Measurements from ENCODE around the gene ANKS1A.

ANKS1A gene

GRCh38 chr6:34871853-34872252, 17.2 kb upstream of the ANKS1A start:
- peaks cover 83% of the 10 kb centered on the region for H3K36me3 ChIP-seq (ENCODE audit: control insufficient read depth, low read length)

GRCh38 chr6:34872332-34872731, 16.7 kb upstream of the ANKS1A start:
- Histone ChIP-seq H3K9me3 (ENCODE audit: control insufficient read depth, insufficient read depth, low read length) (no peaks in the 10 kb centered on the region), H3K36me3 (ENCODE audit: control insufficient read depth, low read length) (peaks cover 84% of the 10 kb centered on the region), H3K9me2 (replicated peaks; ENCODE audit: control insufficient read depth, low read length) (no peaks in the 10 kb centered on the region), H3K4me2 (ENCODE audit: low read length) (no peak overlapping the region), H3K27ac (ENCODE audit: low read depth, low read length) (no peak overlapping the region), H3K4me3 (ENCODE audit: low read length) (no peak overlapping the region), H3K27me3 (ENCODE audit: control insufficient read depth, low read length) (no peaks in the 10 kb centered on the region), H3K4me1 (ENCODE audit: control insufficient read depth, low read length) (no peaks in the 10 kb centered on the region), H3F3A (ENCODE audit: control insufficient read depth, insufficient read depth) (0 out of 2 replicates have a peak, but pooled peaks cover 3% of the 10 kb centered on the region), H4K20me1 (ENCODE audit: control insufficient read depth, insufficient read depth, low read depth, low read length) (no peaks in the 10 kb centered on the region), H3K79me2 (ENCODE audit: control insufficient read depth, low read length) (no peaks in the 10 kb centered on the region)
- TF ChIP-seq EZH2phosphoT487 (IDR thresholded peaks at IDR 0.05; ENCODE audit: borderline replicate concordance, low read length): no peak
- TF ChIP-seq CTCF (IDR thresholded peaks at IDR 0.05; ENCODE audit: low read depth, low read length, poor library complexity, severe bottlenecking): no peak

More at GRCh38 chr6:34871853-34872252, 17.2 kb upstream of the ANKS1A start:
- no peaks in the 10 kb centered on the region for H3K27me3 ChIP-seq (ENCODE audit: control insufficient read depth, low read length)
- H3K27ac ChIP-seq (ENCODE audit: low read depth, low read length): no peak overlapping the region
- no peaks in the 10 kb centered on the region for H3K4me1 ChIP-seq (ENCODE audit: control insufficient read depth, low read length)
- 0 out of 2 replicates have a peak, but pooled peaks cover 3% of the 10 kb centered on the region for H3F3A ChIP-seq (ENCODE audit: control insufficient read depth, insufficient read depth)
- no peaks in the 10 kb centered on the region for H3K79me2 ChIP-seq (ENCODE audit: control insufficient read depth, low read length)
- no peak overlapping the region for H3K4me2 ChIP-seq (ENCODE audit: low read length)
- H3K9me2 ChIP-seq (replicated peaks; ENCODE audit: control insufficient read depth, low read length): no peaks in the 10 kb centered on the region
- H3K4me3 ChIP-seq (ENCODE audit: low read length): no peak overlapping the region
- H3K9me3 ChIP-seq (ENCODE audit: control insufficient read depth, insufficient read depth, low read length): no peaks in the 10 kb centered on the region
- no peak for TF ChIP-seq CTCF (IDR thresholded peaks at IDR 0.05; ENCODE audit: low read depth, low read length, poor library complexity, severe bottlenecking)
- TF ChIP-seq EZH2phosphoT487 (IDR thresholded peaks at IDR 0.05; ENCODE audit: borderline replicate concordance, low read length): no peak
- no peaks in the 10 kb centered on the region for H4K20me1 ChIP-seq (ENCODE audit: control insufficient read depth, insufficient read depth, low read depth, low read length)

GRCh38 chr6:34875292-34876213, 13.5 kb upstream of the ANKS1A start:
- H3K4me3 ChIP-seq (ENCODE audit: low read length): no peak overlapping the region
- no peaks in the 10 kb centered on the region for H3K27me3 ChIP-seq (ENCODE audit: control insufficient read depth, low read length)
- H4K20me1 ChIP-seq (ENCODE audit: control insufficient read depth, insufficient read depth, low read depth, low read length): no peaks in the 10 kb centered on the region
- no peak overlapping the region for H3K27ac ChIP-seq (ENCODE audit: low read depth, low read length)
- H3K4me1 ChIP-seq (ENCODE audit: control insufficient read depth, low read length): no peaks in the 10 kb centered on the region
- H3K79me2 ChIP-seq (ENCODE audit: control insufficient read depth, low read length): no peaks in the 10 kb centered on the region
- 0 out of 2 replicates have a peak, but pooled peaks cover 3% of the 10 kb centered on the region for H3F3A ChIP-seq (ENCODE audit: control insufficient read depth, insufficient read depth)
- no peak overlapping the region for H3K4me2 ChIP-seq (ENCODE audit: low read length)
- peaks cover 95% of the 10 kb centered on the region for H3K36me3 ChIP-seq (ENCODE audit: control insufficient read depth, low read length)
- H3K9me3 ChIP-seq (ENCODE audit: control insufficient read depth, insufficient read depth, low read length): no peaks in the 10 kb centered on the region
- TF ChIP-seq CTCF (IDR thresholded peaks at IDR 0.05; ENCODE audit: low read depth, low read length, poor library complexity, severe bottlenecking) (no peak), EZH2phosphoT487 (IDR thresholded peaks at IDR 0.05; ENCODE audit: borderline replicate concordance, low read length) (no peak)
- no peaks in the 10 kb centered on the region for H3K9me2 ChIP-seq (replicated peaks; ENCODE audit: control insufficient read depth, low read length)
